SIG-M5 (cell line): Measurements from ENCODE around the gene ABRACL.
"Not testable (repeated sequence)": the region's sequence is repeated elsewhere in the genome, so short reads cannot be mapped to it uniquely, and the experiment has no call there.

Source experiments
- DNase-seq: peaks from one replicate; lab custom pipeline; 2025; lab: John Stamatoyannopoulos, UW

ABRACL gene

GRCh38 chr6:139011980-139012379 is 16.6 kb upstream of the ABRACL start:
- no peak for DNase-seq

- DNase-seq: no peak
Observed at GRCh38 chr6:139013185-139013800, 15.3 kb upstream of the ABRACL start.

DNA sequence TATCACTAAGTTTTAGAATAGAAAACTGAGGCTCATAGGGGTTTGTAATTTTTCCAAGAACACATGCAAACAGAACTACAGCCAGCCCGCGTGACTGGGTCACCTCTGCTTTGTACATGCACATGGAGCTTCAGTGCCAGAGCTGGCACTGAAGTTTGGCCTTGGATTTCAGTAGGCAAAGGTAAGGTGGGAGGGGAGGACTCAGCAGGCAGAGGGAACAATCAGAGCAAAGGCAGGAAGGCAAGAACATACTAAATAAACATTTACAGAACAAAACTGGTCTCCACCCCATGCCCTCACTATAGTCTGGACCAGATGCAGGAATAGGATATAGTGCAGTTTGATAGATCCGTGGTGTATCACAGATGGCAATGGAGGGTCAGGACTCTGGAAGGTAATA is 13.6 kb upstream of the ABRACL start:
- DNase-seq: no peak

- DNase-seq: no peak
Observed at GRCh38 chr6:139016337-139017213, 12.0 kb upstream of the ABRACL start.

GRCh38 chr6:139017227-139017626 is 11.3 kb upstream of the ABRACL start:
- DNase-seq: no peak

GRCh38 chr6:139019722-139020121 is 8.8 kb upstream of the ABRACL start:
- DNase-seq: no peak

DNA sequence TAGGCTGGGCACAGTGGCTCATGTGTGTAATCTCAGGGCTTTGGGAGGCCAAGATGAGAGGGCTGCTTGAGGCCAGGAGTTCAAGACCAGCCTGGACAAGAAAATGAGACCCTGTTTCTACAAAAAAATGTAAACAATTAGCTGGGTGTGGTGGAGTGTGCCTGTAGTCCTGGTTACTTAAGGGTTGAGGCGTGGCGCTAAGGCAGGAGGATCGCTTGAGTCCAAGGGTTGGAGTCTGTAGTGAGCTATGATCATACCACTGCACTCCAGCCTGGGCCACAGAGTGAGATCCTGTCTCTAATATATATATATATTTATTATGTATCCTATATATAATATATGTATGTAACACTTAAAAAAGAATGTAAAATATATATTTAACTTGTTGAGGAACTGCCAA is 7.9 kb upstream of the ABRACL start:
- DNase-seq: no peak

DNA sequence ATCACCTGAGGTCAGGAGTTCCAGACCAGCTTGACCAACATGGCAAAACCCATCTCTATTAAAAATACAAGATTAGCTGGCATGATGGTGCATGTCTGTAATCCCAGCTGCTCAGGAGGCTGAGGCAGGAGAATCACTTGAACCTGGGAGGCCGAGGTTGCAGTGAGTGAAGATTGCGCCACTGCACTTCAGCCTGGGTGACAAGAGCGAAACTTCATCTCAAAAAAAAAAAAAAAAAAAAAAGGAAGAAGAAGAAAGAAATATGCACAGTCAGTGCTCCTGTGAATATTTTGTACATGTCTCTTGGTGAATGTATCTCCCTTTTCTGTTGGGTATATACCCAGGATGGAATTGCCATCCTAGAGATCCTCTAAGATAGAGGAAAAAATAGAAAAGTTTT is 3.1 kb upstream of the ABRACL start:
- DNase-seq: peak; percentile 19

- no peak for DNase-seq
Observed at GRCh38 chr6:139027620-139028182, 844 bp upstream of the ABRACL start.

GRCh38 chr6:139028215-139028657 is 309 bp upstream of the ABRACL start:
- no peak for DNase-seq

- DNase-seq: no peak
Observed at GRCh38 chr6:139029470-139030227, 1.1 kb downstream of the ABRACL start.

DNA sequence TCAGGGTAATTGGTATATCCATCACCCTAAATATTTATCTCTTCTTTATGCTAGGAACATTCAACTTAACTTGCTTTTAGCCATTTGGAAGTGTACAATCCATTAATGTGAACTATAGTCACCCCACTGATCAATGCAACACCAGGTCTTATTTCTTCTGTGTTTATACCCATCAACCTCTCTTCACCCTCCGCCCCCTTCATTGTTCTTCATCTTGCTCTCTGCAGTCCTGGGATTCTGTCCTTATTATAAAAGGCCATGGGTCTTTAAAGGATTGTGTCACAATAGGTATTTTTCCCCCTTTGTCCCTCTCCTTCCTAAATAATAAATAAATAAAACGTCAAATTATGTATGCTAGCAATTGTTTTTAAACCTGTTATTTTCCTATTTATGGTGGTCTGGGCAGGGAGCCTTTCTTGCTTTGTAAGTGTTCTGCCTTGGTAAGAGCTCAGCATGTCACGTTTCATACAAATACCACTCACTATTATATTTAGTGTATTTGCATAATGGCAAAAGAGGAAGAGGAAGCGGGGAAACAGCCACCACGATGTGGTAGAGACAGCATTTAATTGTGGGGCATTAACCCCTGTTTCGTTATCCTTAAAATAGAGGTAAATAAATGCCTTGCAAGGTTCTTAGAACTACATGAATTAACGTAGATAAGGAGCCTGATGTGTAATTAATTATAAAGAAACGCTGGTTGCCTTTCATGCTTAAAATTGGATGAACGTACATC is 1.9 kb downstream of the ABRACL start:
- peak; percentile 43 for DNase-seq

GRCh38 chr6:139037490-139037889 is 8.9 kb downstream of the ABRACL start:
- DNase-seq: no peak

DNA sequence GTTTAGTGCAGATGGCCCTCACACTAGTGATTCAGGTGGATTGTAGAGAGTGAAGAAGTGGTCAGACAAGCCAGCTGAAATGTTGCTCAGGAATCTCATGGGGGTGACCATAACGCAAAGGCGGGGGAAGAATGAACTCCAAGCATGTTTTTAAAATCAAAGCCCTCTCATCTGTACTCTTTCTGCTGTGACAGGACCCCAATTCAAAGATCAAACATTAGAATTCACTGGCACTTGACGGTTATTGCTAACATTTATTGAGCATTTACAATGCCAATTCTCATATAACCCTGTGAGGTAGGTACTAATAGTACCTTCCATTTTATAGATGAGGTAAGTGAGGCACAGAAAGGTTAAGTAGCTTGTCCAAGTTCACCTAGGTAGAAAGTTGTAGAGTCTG is 15.7 kb downstream of the ABRACL start:
- DNase-seq: no peak

- no peak for DNase-seq
Observed at GRCh38 chr6:139047677-139048076, 19.1 kb downstream of the ABRACL start.

DNA sequence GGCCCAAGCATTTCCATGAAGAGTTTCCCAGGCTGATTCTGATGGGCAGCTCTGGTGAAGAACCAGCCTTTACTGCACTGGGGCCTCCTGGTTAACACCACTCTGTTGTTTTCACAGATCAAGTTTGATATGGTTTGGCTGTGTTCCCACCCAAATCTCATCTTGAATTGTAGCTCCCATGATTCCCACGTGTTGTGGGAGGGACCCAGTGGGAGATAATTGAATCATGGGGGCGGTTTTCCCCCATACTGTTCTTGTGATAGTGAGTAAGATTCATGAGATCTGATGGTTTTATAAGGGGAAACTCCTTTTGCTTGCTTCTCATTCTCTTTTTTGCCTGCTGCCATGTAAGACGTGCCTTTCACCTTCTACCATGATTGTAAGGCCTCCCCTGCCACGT is 20.4 kb downstream of the ABRACL start:
- DNase-seq: not testable (repeated sequence)

- DNase-seq: not testable (repeated sequence)
Observed at GRCh38 chr6:139050131-139050769, 21.7 kb downstream of the ABRACL start.

DNA sequence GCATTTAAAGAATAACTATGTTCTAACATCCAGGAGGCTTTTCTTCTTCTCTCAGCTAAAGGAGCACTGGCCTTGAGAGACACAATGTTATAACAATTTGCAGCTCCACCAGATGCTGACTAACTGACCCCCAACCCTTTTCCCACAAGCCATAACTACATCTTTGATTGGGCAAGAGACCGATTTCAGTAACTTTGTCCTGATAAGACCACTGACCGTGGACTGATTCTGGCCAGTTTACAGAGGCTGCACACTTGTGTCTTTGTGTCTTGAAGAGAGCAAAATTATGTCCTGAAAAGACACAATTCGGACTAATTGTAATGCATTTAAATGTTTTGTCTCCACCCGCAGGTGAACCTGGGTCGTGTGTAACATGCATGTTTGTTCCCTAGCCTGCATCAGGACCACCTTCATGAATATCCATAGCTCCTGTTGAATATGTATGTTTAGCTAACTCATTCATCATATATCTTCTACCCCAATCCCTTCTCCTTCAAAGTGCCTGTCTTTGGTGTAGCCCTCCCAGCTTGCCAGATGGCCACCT is 22.3 kb downstream of the ABRACL start:
- DNase-seq: no peak

GRCh38 chr6:139051396-139052060 is 23.0 kb downstream of the ABRACL start:
- DNase-seq: no peak

DNA sequence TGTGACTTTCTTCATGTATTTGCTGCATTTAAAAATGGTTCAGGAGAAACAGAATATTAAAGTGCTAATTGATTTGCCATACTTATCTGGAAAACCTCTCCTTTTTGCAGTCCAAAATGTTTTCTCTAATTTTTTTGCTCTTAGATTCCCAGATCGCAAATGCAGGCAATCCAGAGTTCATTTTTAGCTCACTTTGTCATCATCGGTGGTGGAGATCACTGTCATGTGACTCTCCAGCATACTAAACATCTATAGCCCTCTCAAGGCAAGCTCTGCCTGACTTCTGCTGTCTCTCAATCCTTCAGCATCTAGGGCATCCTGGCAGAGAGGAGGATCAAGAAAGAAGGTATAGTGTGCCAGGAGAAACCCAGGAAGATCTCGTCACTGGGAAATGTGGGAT is 24.8 kb downstream of the ABRACL start:
- no peak for DNase-seq
